Measurements from ENCODE around the gene TXNDC12. TPM values are rescaled to one million over a fixed set of nuclear protein-coding genes. Genes with fewer than 3 reads are reported as not detected.
A peak's percentile ranks its signal among the peaks of the same experiment; 100 is the strongest.

TXNDC12 gene
- 33.3 and 42.3 TPM in 2 replicates for polyA plus RNA-seq
- 32.4 and 36.8 TPM in 2 replicates for polyA minus RNA-seq

DNA sequence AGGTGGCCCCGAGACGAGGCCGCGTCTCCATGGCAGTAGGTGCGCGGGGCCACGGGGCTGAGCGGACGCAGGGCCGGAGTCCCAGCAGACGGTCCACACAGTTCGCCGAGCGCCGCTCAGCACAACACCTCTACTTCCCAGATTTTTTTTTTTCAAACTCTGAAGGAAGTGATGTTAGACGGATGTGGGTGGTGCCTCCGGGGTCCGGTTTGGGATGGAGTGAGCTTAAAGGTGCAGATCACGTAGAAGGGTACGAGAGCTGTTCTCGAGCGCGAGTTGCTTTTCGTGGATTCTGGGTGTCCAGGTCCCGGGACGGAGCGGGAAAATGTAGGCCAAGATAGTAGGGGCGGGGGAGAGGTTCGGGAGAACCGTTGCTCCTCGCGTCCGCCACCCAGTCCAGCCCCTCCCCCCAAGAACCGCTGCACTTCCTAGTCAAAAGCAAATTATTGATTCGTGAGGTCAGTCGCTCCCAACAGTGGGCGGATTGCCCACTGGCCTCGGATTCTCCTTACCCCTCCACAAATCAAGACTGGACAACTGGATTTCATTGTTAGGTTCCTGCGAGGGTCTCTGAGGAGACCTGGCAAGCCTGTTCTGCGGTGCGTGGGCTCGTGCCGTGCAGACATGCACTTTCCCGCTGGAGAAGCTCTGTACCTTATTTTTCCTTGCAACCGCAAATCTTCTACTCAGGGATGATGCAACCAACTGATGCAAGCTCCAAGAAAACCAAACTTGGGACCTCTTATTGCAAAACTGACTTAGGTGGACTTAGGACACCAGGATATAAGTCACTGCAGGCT, at the start of gene TXNDC12:
Gene TXNDC12 (minus strand): TSS at position 126 of the 800 bp plus-strand sequence. CDS start 95 bp downstream, at position 31.
- peak within 1 kb of the TSS; percentile 95 for H3K9ac ChIP-seq (ENCODE audit: low read length)
- no peaks in the 10 kb centered on the region for H4K20me1 ChIP-seq (ENCODE audit: insufficient read depth)
- peak within 1 kb of the TSS; percentile 97 for H3K27ac ChIP-seq (ENCODE audit: low read length)
- peak within 1 kb of the TSS; percentile 65 for H2AFZ ChIP-seq (ENCODE audit: low read depth, low read length)
- H3K9me2 ChIP-seq (ENCODE audit: insufficient read depth, low read length) = no peaks in the 10 kb centered on the region
- H3F3A ChIP-seq (ENCODE audit: insufficient read depth, low read length, poor library complexity, severe bottlenecking) = no peaks in the 10 kb centered on the region
- H3K79me2 ChIP-seq (replicated peaks; ENCODE audit: insufficient read depth, low read length) = peaks cover 69% of the 10 kb centered on the region
- no peaks in the 10 kb centered on the region for H3K27me3 ChIP-seq (ENCODE audit: insufficient read depth, low read depth, low read length)
- H3K9me3 ChIP-seq (ENCODE audit: low read length) = no peaks in the 10 kb centered on the region
- no peaks in the 10 kb centered on the region for H3K36me3 ChIP-seq (ENCODE audit: insufficient read depth, low read length)
- H3K4me3 ChIP-seq (ENCODE audit: low read length) = peak within 1 kb of the TSS; percentile 80
- peak within 1 kb of the TSS; percentile 58 for H3K4me2 ChIP-seq (ENCODE audit: low read length)
- TF ChIP-seq EP300 (conservative IDR thresholded peaks at IDR 0.05; ENCODE audit: poor library complexity, severe bottlenecking) (no peak), TAF1 (IDR thresholded peaks at IDR 0.05; ENCODE audit: low read depth) (peak; percentile 94), EZH2 (IDR thresholded peaks at IDR 0.05; ENCODE audit: borderline replicate concordance, insufficient read depth, low read length, poor library complexity, severe bottlenecking) (no peak), SMC3 (conservative IDR thresholded peaks at IDR 0.05; ENCODE audit: poor library complexity) (peak; percentile 33), MXI1 (conservative IDR thresholded peaks at IDR 0.05; ENCODE audit: poor library complexity, severe bottlenecking) (peak; percentile 58), REST (IDR thresholded peaks at IDR 0.05; ENCODE audit: borderline replicate concordance) (peak; percentile 83), RAD21 (conservative IDR thresholded peaks at IDR 0.05) (no peak), POLR2AphosphoS5 (IDR thresholded peaks at IDR 0.05) (peak; percentile 92)
- TF ChIP-seq, protein P1, sequence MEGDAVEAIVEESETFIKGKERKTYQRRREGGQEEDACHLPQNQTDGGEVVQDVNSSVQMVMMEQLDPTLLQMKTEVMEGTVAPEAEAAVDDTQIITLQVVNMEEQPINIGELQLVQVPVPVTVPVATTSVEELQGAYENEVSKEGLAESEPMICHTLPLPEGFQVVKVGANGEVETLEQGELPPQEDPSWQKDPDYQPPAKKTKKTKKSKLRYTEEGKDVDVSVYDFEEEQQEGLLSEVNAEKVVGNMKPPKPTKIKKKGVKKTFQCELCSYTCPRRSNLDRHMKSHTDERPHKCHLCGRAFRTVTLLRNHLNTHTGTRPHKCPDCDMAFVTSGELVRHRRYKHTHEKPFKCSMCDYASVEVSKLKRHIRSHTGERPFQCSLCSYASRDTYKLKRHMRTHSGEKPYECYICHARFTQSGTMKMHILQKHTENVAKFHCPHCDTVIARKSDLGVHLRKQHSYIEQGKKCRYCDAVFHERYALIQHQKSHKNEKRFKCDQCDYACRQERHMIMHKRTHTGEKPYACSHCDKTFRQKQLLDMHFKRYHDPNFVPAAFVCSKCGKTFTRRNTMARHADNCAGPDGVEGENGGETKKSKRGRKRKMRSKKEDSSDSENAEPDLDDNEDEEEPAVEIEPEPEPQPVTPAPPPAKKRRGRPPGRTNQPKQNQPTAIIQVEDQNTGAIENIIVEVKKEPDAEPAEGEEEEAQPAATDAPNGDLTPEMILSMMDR (IDR thresholded peaks at IDR 0.05; ENCODE audit: poor library complexity, severe bottlenecking) = no peak

GRCh38 chr1:52102336-52103013, 47.5 kb upstream of the TXNDC12 start:
- Histone ChIP-seq H3K9me2 (ENCODE audit: insufficient read depth, low read length) (no peaks in the 10 kb centered on the region), H4K20me1 (ENCODE audit: insufficient read depth) (no peaks in the 10 kb centered on the region), H3K4me3 (ENCODE audit: low read length) (no peak overlapping the region), H3K27me3 (ENCODE audit: insufficient read depth, low read depth, low read length) (no peaks in the 10 kb centered on the region), H3K9me3 (ENCODE audit: low read length) (no peaks in the 10 kb centered on the region), H3K27ac (ENCODE audit: low read length) (no peak overlapping the region), H3K4me2 (ENCODE audit: low read length) (no peak overlapping the region), H3F3A (ENCODE audit: insufficient read depth, low read length, poor library complexity, severe bottlenecking) (no peaks in the 10 kb centered on the region), H3K36me3 (ENCODE audit: insufficient read depth, low read length) (no peaks in the 10 kb centered on the region), H2AFZ (ENCODE audit: low read depth, low read length) (no peak overlapping the region), H3K9ac (ENCODE audit: low read length) (no peak overlapping the region), H3K79me2 (replicated peaks; ENCODE audit: insufficient read depth, low read length) (no peaks in the 10 kb centered on the region)
- no peak for TF ChIP-seq TAF1 (IDR thresholded peaks at IDR 0.05; ENCODE audit: low read depth)
- TF ChIP-seq, protein P1 (IDR thresholded peaks at IDR 0.05; ENCODE audit: poor library complexity, severe bottlenecking) = no peak
- no peak for TF ChIP-seq EZH2 (IDR thresholded peaks at IDR 0.05; ENCODE audit: borderline replicate concordance, insufficient read depth, low read length, poor library complexity, severe bottlenecking)
- TF ChIP-seq EP300 (conservative IDR thresholded peaks at IDR 0.05; ENCODE audit: poor library complexity, severe bottlenecking) = no peak
- TF ChIP-seq POLR2AphosphoS5 (IDR thresholded peaks at IDR 0.05) = no peak
- TF ChIP-seq MXI1 (conservative IDR thresholded peaks at IDR 0.05; ENCODE audit: poor library complexity, severe bottlenecking) = no peak
- no peak for TF ChIP-seq RAD21 (conservative IDR thresholded peaks at IDR 0.05)
- no peak for TF ChIP-seq SMC3 (conservative IDR thresholded peaks at IDR 0.05; ENCODE audit: poor library complexity)
- TF ChIP-seq REST (IDR thresholded peaks at IDR 0.05; ENCODE audit: borderline replicate concordance) = no peak

Measured in neural cell (in vitro differentiated cells).